KOPT-K1 (cell line): Measurements from ENCODE around the gene PHIP.
"Not testable (repeated sequence)": the region's sequence is repeated elsewhere in the genome, so short reads cannot be mapped to it uniquely, and the experiment has no call there.

Experiments used
- H3K27ac ChIP-seq: fragments of 200-600 bp; sonication (generic); 2 replicates; pipeline ENCODE4 v1.5.1; 2016; ENCODE audit warnings: antibody characterized with exemption, mild to moderate bottlenecking, low read depth, low read length; ENCODE audit not compliant: poor library complexity, severe bottlenecking
- H3K36me3 ChIP-seq: fragments of 200-600 bp; sonication (generic); 2 replicates; pipeline ENCODE4 v1.5.1; 2017; ENCODE audit warnings: antibody characterized with exemption, mild to moderate bottlenecking, low read length, moderate library complexity; ENCODE audit not compliant: insufficient read depth
- H3K9me3 ChIP-seq: fragments of 200-600 bp; sonication (generic); 2 replicates; pipeline ENCODE4 v1.5.1; 2017; ENCODE audit warnings: antibody characterized with exemption, low read length, mild to moderate bottlenecking; ENCODE audit not compliant: insufficient read depth, poor library complexity, severe bottlenecking

PHIP gene

GRCh38 chr6:78952362-78952761 is 125.7 kb downstream of the PHIP start:
- Histone ChIP-seq H3K36me3 (peaks cover 99% of the 10 kb centered on the region), H3K27ac (no peak overlapping the region)

GRCh38 chr6:78948785-78949184 is 129.3 kb downstream of the PHIP start:
- Histone ChIP-seq H3K9me3 (peaks cover 50% of the 10 kb centered on the region), H3K36me3 (peaks cover 99% of the 10 kb centered on the region), H3K27ac (no peak overlapping the region)

More at GRCh38 chr6:78952362-78952761, 125.7 kb downstream of the PHIP start:
- peaks cover 50% of the 10 kb centered on the region for H3K9me3 ChIP-seq

- H3K36me3 ChIP-seq, result peaks cover 99% of the 10 kb centered on the region
Observed at GRCh38 chr6:78947962-78948361, 130.1 kb downstream of the PHIP start.

GRCh38 chr6:78947529-78947928 is 130.5 kb downstream of the PHIP start:
- Histone ChIP-seq H3K9me3 (peaks cover 40% of the 10 kb centered on the region), H3K27ac (no peak overlapping the region), H3K36me3 (peaks cover 98% of the 10 kb centered on the region)

More at GRCh38 chr6:78947962-78948361, 130.1 kb downstream of the PHIP start:
- Histone ChIP-seq H3K27ac (no peak overlapping the region), H3K9me3 (peaks cover 42% of the 10 kb centered on the region)

GRCh38 chr6:78942446-78942845 is 135.6 kb downstream of the PHIP start:
- no peaks in the 10 kb centered on the region for H3K9me3 ChIP-seq
- H3K27ac ChIP-seq, result no peak overlapping the region
- peaks cover 88% of the 10 kb centered on the region for H3K36me3 ChIP-seq

GRCh38 chr6:78936515-78936914 is 141.5 kb downstream of the PHIP start:
- Histone ChIP-seq H3K27ac (no peak overlapping the region), H3K36me3 (peaks cover 53% of the 10 kb centered on the region), H3K9me3 (no peaks in the 10 kb centered on the region)

- Histone ChIP-seq H3K27ac (no peak overlapping the region), H3K36me3 (peaks cover 43% of the 10 kb centered on the region), H3K9me3 (no peaks in the 10 kb centered on the region)
Observed at GRCh38 chr6:78935553-78935952, 142.5 kb downstream of the PHIP start.

- Histone ChIP-seq H3K9me3 (peaks cover 23% of the 10 kb centered on the region), H3K36me3 (no peaks in the 10 kb centered on the region), H3K27ac (no peak overlapping the region)
Observed at GRCh38 chr6:78925317-78925716, 152.7 kb downstream of the PHIP start.

GRCh38 chr6:78921168-78921567 is 156.9 kb downstream of the PHIP start:
- not testable (repeated sequence) for H3K36me3 ChIP-seq, H3K27ac ChIP-seq
- peaks cover 56% of the 10 kb centered on the region for H3K9me3 ChIP-seq

- Histone ChIP-seq H3K27ac (no peak overlapping the region), H3K36me3 (no peaks in the 10 kb centered on the region), H3K9me3 (peaks cover 52% of the 10 kb centered on the region)
Observed at GRCh38 chr6:78917788-78918187, 160.3 kb downstream of the PHIP start.

GRCh38 chr6:78916411-78916810 is 161.6 kb downstream of the PHIP start:
- Histone ChIP-seq H3K9me3 (peaks cover 47% of the 10 kb centered on the region), H3K27ac (no peak overlapping the region), H3K36me3 (no peaks in the 10 kb centered on the region)

GRCh38 chr6:78911218-78911940 is 166.7 kb downstream of the PHIP start:
- peaks cover 18% of the 10 kb centered on the region for H3K9me3 ChIP-seq
- no peak overlapping the region for H3K27ac ChIP-seq
- H3K36me3 ChIP-seq, result no peaks in the 10 kb centered on the region

- Histone ChIP-seq H3K27ac (no peak overlapping the region), H3K9me3 (peaks cover 18% of the 10 kb centered on the region), H3K36me3 (no peaks in the 10 kb centered on the region)
Observed at GRCh38 chr6:78910591-78911171, 167.4 kb downstream of the PHIP start.

- peaks cover 18% of the 10 kb centered on the region for H3K9me3 ChIP-seq
- H3K27ac ChIP-seq, result no peak overlapping the region
- no peaks in the 10 kb centered on the region for H3K36me3 ChIP-seq
Observed at GRCh38 chr6:78910010-78910409, 168.0 kb downstream of the PHIP start.

GRCh38 chr6:78909391-78909790 is 168.7 kb downstream of the PHIP start:
- no peaks in the 10 kb centered on the region for H3K36me3 ChIP-seq
- H3K27ac ChIP-seq, result no peak overlapping the region
- H3K9me3 ChIP-seq, result peaks cover 18% of the 10 kb centered on the region

GRCh38 chr6:78908621-78909020 is 169.4 kb downstream of the PHIP start:
- Histone ChIP-seq H3K27ac (no peak overlapping the region), H3K36me3 (peaks cover 6% of the 10 kb centered on the region; the same call in 1 of the 2 replicates), H3K9me3 (peaks cover 18% of the 10 kb centered on the region)
